Islet precursor cell (in vitro differentiated cells): ENCODE measurements around the gene C1QTNF8.

Experiments used
- DNase-seq: peaks from one replicate; pipeline ENCODE4 v3.0.0-alpha.2; 2018

Gene C1QTNF8, protein sequence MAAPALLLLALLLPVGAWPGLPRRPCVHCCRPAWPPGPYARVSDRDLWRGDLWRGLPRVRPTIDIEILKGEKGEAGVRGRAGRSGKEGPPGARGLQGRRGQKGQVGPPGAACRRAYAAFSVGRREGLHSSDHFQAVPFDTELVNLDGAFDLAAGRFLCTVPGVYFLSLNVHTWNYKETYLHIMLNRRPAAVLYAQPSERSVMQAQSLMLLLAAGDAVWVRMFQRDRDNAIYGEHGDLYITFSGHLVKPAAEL

DNA sequence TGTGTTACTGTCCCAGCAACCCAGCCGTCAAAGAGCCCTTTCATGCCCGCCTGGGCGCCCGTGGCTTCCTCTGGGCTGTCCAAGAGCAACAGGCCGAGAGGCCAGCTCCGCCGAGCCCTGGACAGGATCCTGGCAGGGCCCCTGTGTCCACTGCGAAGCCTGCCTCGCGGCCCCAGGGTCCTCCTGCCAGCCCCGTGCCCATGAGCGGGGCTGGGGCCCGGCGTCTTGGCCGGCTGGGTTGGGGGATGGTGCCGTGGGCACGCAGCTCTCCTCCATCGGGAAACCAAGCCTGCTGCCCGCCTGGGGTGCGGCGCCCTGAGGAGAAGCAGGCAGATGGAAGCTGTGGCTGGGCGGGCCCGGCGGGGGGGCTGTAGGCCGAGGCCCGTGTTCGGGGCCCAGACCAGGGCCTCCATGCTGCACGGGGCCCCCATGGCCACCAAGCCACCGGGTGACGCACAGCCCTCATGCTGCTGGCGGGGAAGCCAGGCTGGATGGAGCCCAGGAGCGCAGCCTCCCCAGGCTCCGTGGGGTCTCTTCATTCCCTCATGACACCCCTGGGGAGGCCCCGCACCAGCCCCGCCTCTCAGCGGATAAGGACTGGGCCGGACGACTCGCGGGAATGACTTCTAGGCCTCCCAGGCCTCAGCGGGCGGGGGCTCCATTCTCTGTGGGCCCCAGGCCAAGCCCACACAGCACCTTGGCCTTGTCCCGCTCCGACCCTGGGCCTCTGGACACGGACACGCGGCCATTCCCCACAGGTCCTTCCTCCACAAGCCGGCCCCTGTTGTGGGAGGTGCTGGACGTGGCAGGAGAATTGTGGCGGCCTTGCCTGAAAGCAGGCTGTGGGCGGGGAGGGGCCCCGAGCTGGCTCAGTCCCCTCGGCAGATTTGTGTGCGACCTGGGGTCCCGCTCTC, at the start of gene C1QTNF8:
C1QTNF8 (minus strand) TSS at position 76 of the 914 bp plus-strand sequence. CDS start 1,322 bp downstream, outside the sequence.
- no peak for DNase-seq

DNA sequence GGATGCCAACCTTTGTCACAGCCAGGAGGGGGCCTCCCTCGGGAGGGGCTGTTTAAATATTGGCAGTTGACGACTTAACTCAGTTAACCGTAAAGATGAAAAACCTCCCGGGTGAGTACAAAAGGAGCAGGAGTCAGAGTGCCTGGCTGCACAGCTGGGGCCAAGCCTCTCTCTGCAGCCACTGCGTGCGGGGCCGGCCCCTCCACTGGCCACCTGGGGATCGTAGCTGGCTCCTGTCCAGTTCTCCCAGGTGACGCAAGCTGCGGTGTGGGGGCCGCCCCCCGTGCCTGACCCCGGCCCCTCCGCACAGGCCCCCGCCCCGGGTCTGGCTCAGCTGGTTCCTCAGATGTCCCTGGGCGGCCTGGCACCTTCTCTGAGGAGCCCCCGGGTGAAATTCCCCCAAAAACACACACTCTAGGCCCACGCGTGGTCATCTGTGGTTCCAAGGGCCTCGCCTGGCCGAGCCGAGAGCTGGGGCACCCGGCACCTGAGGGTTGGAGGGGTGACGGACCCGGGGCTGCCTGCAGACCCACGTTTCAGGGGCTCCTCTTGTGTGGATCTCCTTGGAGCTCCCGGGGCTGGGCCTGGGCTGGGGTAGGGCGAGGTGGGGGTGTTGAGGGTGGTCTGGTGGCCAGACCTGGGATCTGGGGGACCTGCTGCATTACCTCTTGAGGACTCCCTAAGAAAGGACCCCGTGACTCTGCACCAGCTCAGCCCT, 49.5 kb upstream of the C1QTNF8 start:
- DNase-seq: no peak

- DNase-seq: no peak
Observed at GRCh38 chr16:1144476-1145382, 48.7 kb upstream of the C1QTNF8 start.

GRCh38 chr16:1143761-1144450, 47.9 kb upstream of the C1QTNF8 start:
- no peak for DNase-seq

- no peak for DNase-seq
Observed at GRCh38 chr16:1142911-1143310, 46.9 kb upstream of the C1QTNF8 start.

GRCh38 chr16:1141716-1142115, 45.7 kb upstream of the C1QTNF8 start:
- no peak for DNase-seq

DNA sequence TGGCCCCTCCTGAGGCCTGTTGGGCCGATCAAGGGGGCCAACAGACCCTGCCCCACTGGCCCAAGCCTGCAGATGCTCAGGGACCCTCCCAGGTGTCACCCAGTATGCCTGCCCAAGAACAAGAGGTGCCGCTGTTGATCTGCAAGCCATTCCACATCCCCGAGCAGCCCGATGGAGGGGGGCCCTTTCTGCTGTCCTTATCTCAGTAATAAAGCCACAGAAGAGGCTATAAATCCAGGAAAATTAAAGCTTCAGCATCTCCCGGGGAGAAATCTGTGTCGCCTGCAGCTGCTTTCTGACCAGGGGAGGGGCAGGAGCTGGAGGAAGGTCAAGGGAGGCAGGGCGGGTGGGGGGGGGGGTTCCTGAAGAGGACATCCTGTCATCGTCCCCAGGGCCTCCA, 45.1 kb upstream of the C1QTNF8 start:
- no peak for DNase-seq

- DNase-seq: no peak
Observed at GRCh38 chr16:1140582-1141162, 44.6 kb upstream of the C1QTNF8 start.

- DNase-seq: no peak
Observed at GRCh38 chr16:1137604-1138003, 41.6 kb upstream of the C1QTNF8 start.

- DNase-seq: no peak
Observed at GRCh38 chr16:1135459-1135825, 39.4 kb upstream of the C1QTNF8 start.

GRCh38 chr16:1134776-1135458, 38.9 kb upstream of the C1QTNF8 start:
- DNase-seq: no peak

GRCh38 chr16:1133810-1134520, 37.9 kb upstream of the C1QTNF8 start:
- no peak for DNase-seq

DNA sequence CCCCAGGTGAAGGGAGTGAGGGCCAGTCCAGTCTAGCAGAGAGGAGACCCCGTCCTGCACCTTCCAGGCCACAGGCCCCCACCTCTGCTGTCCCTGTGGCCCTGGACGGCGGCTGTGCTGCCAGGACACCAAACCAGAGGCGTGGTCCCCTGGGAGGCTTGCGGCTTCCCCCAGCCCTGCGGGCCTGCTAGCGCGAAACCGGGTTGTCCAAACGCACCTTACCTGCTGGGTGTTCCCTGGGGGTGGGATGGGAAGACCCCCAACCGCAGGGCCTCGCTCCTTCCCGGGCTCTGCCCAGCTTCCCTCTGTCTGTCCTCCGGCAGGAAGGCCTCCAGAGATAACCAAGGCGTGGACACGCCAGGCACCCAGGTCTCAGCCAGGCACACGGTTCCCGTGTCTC, 37.2 kb upstream of the C1QTNF8 start:
- no peak for DNase-seq

DNA sequence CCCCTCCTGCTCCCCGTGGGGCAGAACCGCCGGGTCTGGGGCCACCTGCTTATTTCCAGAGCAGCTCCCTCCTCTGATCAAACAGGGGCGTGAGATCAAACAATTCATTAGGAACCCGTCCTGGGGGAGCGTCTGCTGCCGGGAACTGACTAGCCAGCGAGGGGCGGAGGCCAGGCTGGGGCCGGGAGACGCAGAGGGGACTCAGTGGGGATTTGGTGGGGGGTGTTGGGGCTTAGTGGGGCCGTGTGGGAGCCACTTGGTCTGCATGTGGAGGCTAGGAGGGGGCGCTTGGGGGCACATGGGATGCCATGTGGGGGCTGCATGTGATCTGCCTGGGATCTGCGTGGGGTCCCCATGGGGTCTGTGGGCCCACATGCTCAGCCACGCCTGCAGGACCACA, 36.4 kb upstream of the C1QTNF8 start:
- no peak for DNase-seq

DNA sequence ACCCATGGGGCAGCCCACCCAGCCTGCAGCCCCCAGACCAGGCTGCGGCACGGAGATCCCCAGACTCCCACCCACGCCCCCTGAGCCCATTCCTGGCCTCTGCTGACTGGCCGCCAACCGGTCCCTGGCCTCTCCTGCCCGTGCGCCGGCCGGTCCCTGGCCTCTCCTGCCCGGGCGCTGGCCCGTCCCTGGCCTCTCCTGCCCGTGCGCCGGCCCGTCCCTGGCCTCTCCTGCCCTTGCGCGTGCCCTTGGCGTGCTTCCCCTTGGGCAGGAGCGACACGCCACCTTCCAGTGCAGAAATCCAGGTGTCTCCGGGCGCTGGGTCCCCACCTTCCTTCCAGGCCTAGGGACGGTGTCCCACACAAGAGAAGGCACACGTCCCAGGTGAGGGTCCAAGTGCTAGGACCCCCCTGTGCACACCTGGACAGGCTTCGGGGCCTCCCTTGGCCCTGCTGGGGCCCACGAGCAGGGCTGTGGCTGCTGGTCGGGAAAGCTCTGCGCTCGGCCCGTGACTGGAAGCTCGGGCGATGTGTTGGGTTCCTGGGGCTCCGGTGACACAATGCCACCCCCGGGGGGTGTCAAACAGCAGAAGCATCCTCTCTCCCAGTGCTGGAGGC, 35.4 kb upstream of the C1QTNF8 start:
- no peak for DNase-seq

DNA sequence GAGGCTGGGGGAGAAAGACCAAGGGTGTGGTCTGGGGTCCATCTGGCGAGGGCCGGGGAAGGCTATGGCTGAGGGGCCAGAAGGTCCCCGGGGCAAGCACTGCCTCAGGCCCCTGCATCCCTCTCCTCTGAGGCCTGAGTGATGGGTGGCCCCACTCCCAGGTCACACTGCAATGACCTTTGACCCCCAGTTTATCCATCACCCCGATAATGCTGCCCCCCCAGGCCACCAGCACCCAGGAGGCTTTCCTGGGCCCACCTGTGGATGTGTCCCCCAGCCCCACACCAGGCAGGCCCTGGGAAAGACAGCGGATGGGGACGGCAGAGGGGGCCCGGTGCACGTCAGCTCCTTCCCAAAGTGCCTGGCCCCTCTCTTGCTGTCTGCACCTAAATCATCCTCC, 34.3 kb upstream of the C1QTNF8 start:
- no peak for DNase-seq

- DNase-seq: no peak
Observed at GRCh38 chr16:1129106-1129960, 33.3 kb upstream of the C1QTNF8 start.

DNA sequence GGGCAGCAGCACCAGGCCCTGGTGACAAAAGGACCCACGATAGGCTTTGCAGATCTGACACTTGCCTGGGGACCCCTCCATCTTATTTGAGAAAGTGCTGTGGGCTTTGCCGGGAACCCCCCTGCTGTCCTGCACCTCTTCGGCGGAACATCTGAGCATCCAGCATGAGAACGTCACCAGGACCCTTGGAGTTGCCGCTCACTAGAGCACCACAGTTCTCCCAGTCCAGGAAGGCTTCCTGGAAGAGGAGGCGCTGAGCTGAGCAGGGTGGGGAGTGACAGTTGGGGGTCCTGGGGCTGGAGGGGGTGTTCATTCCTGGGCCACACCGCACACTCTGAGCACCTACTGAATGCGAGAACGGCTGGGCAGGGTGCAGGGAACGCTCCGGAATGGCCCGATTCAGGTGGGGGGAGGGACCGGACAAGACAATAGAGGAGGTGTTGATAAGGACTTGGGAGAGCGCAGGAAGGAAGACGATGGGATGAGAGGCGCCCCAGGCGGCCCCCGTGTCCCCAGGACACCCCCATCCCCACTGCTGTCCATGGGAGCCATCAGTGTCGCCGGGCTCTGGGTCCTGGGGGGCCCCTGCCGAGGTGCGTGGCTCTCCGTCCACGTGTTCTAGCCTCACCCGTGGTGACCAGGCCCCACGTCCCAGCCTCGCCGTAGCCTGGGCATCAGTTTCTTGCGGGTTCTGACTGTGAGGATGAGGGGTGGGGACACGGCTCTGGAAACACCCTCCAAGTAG, 32.1 kb upstream of the C1QTNF8 start:
- no peak for DNase-seq
